NCI-H345 (cell line): ENCODE measurements around the gene TRAT1.
"Not testable (repeated sequence)": the region's sequence is repeated elsewhere in the genome, so short reads cannot be mapped to it uniquely, and the experiment has no call there.

ENCODE experiments used
- DNase-seq: peaks from one replicate; lab custom pipeline; 2025; lab: John Stamatoyannopoulos, UW

The TRAT1 gene, protein sequence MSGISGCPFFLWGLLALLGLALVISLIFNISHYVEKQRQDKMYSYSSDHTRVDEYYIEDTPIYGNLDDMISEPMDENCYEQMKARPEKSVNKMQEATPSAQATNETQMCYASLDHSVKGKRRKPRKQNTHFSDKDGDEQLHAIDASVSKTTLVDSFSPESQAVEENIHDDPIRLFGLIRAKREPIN

DNA sequence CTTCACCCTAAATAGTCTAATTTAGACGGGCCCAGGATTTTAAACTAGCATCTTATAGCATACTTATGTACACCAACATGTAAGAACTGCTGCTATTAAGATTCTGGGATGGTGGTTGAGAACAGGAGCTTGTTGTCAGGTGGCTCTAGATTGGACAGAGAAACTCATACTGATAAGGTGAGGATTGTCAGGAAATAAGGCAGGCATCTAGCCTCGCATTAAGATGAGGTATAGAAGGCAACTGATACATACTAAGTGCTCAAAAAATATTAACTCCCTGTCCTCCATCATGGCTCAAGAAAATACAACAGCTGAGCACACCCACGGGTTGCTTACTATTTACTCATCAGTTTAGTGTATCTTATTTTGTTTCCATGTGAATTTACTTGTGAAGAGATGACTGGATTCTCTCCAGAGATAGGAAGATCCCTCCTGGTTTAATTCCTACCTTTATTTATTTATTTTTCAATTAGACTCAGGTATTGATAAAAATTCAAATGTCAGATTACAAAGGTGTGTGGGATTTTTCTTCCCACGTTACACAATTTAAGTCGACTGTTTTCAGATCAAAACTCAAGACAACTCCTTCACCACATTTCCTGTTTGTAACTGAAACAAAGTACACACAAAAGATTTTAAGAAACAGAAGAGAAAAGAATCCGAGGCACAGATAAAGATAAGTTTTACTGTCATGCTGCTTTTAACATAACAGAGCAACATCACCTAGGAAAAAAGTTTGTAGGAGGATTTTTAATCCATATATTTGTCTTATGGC, at the start of gene TRAT1:
Gene TRAT1 (plus strand): TSS at position 664 of the 775 bp plus-strand sequence. CDS start 142 bp downstream, outside the sequence.
- no peak for DNase-seq

GRCh38 chr3:108775649-108776048, 46.9 kb upstream of the TRAT1 start:
- DNase-seq = no peak

DNA sequence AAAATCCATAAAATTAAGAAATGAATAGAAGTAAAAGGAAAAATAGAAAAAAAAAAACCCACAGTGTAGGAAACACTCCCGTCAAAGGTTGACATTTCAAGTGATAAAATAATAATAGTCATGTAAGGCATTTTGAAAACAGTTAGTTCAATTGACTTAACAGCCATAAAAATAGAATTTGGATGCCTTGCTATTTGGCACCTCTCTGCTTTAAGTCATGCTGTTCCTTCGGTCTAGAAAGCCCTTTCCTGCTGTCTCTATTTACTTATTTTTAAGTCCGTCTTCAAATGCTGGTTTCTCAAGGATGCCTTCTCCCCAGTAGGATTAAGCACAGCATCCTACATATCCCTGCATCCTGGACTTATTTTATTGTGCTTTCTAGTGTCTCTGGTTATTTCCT, 43.1 kb upstream of the TRAT1 start:
- DNase-seq = no peak

DNA sequence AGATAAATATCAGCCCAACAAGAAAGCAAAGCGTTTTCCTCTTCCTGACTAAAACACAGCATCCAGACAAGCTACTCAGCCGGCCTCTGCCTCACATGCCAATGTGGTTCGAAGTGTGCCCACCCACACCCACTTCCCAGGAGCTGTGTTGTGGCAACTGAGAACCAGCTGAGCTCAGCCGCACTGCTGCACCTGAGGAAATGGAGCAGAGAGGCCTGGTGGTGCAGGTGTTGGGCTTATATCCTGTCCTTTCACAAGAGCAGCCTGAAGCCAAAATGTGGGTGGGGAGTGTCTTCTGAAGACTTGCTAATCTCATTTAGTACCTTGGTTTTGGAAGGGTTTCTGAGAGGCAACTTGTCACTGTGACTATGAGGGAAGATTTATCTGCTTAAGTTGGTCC, 42.4 kb upstream of the TRAT1 start:
- DNase-seq = no peak

DNA sequence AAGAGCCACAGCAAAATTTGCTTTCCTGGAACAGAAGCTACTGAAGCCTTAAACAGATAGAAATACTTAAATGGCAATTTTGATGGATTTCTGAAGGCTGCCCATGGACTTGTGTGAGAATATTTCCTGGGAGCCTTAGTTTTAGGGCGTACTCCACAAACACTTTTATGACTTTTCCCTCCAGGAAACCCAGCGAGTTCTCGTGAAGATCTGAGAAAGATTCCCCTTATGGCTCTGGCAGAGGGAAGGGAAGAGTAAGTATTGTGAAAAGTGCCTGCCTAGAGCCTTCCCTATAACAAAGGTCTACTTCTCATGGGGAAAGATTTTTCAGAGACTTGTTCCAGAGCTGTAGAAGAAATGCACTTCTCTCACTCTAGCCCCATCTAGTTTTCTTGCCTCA, 31.1 kb upstream of the TRAT1 start:
- DNase-seq = no peak

DNA sequence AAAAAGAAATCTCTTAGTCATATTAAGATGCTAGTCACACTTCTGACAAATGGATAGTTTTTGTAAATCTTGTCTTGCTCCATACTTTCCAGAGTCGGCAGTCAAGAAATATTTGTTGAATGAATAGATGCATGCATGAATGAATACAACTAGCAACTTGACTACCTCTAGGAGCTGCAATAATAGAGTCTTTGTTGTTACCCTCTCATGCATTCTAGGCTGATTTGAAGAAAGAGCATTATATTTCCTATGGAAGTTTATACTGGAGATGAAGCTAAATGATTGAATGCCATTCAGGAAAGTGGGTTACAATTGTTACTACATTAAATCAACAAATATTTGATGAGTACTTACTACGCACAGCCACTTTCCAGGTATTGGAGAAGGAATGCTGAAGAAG, 18.1 kb upstream of the TRAT1 start:
- DNase-seq = no peak

DNA sequence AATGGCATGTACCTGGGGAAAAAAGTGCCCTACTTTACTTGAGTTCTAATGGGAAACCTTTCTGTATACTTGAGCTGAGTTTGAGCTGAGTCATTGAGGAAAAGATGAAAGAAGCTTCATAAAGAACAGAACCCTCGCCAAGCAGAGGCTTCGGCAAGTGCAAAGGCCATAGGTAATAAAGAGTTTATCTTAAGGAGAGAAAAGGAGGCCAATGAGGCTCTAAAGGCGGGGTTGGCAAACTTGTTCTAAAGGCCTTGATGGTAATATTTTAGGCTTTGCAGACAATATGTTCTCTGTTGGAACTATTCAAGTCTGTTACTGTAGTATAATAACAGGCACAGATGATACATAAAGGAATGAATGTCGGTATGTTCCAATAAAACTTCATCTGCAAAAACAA, 17.6 kb upstream of the TRAT1 start:
- no peak for DNase-seq

GRCh38 chr3:108806316-108806715, 16.3 kb upstream of the TRAT1 start:
- DNase-seq = no peak

DNA sequence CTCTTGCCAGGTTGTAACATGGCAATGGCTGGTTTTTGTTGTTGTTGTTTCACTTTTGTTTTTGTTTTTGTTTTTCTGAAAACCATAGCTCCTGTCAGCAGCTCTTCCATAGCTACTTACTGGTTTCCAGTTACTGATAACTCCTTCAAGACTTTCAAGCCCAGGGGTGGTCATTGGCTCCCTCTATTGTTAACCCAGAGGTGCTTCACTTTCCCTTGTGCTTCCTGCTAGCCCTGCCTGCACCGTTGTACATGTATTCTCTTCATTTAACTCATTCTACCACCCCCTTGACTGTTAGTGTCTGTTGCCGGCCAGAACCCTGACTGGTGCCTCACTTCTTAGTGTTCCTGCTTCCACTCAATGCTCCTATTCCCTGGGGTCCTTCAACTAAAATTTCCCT, 4.2 kb upstream of the TRAT1 start:
- DNase-seq = no peak

DNA sequence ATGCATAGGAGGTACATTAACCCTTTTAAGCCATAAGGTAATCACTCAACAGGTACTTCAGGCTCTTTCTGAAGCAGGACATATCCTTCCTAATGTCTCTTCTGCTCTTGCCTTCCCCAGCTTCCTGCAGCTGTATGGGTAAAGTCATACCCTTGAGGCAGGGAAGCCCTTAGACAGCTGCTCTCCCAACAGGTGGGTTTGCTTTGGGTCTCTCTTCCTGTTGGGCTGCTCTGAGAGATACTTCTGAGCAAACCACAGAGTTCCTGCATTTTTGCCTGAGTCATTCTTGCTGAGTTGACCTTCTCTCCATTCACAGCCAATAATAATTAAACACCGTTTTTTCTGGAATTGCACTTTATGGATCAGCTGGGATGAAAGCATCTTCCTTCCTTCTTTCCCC, 2.0 kb upstream of the TRAT1 start:
- no peak for DNase-seq

DNA sequence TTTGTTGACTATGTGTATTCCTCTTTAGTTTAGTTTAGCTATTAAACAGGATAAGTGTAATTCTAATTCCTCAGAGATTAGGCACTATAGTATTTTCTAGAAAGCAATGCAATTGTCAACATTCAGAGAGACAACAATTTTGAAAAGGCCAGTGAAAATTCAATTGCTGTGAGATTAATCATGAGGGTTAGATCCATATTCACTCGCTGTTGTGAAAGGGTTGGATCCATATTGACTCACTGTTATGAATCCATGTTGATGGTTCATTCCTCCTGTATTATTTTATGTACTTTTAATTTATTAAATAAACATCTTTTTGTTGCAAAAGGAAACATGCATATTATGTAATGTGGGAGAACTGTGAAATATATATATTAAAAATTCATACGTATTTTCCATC, 641 bp downstream of the TRAT1 start:
- DNase-seq = no peak

GRCh38 chr3:108823803-108824202, 1.2 kb downstream of the TRAT1 start:
- DNase-seq = not testable (repeated sequence)

DNA sequence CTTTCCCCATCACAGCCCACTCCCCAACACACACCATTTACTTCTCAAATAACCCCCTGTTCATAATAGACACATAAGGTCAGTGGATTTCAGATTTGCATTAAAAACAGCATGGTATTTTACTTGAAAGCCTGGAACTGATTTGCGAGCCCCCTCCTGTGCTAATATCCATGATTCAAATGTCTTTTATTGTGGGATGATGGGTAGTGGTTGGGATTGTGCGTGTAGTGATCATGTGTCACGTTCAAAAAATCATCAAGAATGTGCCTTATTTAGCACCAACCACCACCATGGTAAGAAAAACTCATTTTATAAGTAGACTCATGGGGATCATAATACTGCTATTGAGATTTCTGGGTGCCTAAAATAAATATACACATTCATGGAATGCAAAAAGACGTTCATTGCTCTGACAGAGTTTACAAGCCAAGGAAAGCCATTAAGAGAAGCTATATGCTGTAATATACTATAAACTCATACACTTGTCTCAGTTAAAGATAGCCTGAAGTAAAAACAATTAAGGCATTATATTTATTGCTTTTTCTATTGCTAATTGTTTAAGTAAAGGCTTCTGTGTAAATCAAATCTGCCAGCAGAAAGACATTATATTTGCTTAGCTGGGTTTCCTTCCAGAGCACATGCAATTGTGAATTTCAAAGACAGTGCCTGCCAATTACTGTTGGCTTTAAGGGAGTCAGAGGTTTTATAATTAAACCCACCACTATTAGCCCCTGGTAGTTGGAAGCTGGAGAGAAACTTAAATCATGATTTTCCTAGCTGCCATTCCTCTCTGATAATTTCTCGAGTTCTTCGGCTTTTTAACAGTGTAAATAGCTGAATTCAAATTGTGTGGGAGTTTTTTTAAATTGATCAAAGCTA, 4.0 kb downstream of the TRAT1 start:
- no peak for DNase-seq

DNA sequence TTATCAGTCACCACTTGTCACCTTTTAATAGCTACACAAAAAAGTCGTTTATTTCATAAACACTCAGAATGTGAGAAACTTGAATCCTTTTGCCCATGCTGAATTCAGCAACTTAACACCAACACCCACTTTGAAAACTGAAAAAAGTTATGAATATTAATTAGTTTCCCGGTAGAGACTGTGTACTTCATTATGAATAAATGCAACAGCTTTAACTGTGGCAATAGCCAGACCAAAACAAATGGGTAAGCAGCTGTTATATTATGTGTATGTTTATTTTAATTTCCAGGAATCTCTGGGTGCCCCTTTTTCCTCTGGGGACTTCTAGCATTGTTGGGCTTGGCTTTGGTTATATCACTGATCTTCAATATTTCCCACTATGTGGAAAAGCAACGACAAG, 7.8 kb downstream of the TRAT1 start:
- DNase-seq = no peak

- no peak for DNase-seq
Observed at GRCh38 chr3:108830991-108831614, 8.5 kb downstream of the TRAT1 start.

DNA sequence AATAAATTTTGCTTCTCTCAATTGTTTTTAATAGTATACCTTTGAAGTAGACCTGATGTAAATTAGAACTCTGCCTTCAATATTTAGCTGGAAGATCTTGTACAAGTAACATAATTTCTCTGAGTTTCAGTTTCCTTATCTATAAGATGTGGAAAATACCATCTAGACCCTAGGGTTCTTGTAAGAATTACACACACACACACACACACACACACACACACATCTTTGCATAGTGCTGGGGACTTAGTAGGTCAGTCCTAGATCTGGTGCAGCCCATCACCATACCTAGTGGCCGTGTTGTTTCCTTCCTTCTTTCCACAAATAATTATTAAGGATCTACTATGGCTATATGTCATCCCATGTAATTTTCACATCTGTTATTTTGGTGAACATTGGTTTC, 11.0 kb downstream of the TRAT1 start:
- no peak for DNase-seq

GRCh38 chr3:108834551-108834950, 12.0 kb downstream of the TRAT1 start:
- no peak for DNase-seq

DNA sequence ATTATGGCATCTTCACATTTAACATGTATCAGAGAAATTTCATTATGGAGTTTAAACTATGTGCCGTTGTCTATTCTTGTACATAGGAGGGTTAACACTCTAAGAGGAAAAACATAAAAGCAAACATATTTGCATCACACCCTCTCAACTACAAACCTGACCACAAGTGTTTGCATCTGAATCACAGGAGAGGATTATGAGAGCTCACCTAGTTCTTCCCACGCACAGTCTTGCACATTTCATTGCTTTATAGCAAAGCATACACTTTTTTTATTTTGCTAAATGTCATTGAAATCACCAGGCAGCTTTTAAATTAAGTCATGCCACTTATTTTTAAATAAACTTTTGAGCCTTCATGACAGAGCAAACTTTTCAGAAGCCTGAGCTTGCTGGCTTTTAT, 12.5 kb downstream of the TRAT1 start:
- no peak for DNase-seq

DNA sequence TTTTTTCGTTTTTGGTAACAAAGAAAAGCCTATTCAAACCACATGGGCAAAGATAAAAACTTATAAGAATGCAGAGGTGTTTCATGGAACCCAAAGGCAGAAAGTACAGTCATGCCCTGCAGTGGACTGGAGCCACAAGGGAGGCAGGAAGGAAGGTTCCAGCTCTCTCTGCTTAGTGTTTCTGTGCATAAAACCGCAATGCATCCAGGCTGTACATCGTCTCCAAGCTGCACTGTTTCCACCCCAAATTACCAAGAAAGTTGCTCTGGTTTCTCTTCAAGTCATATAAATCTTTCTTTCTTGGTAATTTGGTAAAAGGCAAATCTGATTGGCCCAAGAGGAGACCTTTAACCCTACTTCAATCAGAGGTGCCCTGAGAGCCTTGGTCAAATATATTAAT, 15.8 kb downstream of the TRAT1 start:
- no peak for DNase-seq

GRCh38 chr3:108845709-108846293, 23.2 kb downstream of the TRAT1 start:
- DNase-seq = no peak

DNA sequence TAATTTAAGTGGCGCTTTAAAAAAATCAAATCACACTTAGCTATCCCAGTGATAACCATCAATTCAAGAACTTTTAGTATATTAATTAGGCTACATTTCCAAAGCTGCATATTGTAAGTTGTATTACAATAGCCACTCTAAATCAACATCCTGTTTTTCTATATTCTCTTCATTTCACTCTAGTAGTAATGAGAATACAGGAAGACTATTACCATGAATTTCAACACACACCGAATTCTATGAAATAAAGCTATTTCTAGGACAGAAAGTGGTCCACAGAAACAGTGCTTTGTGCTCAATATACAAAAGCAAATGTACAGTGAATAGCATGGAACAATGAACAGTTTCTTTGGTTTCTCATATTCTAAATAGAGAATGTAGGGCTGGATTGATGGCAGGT, 24.6 kb downstream of the TRAT1 start:
- no peak for DNase-seq

GRCh38 chr3:108849075-108849474, 26.5 kb downstream of the TRAT1 start:
- DNase-seq = no peak
